Left ventricle myocardium inferior (tissue), 1 donor: ENCODE results near the gene HOXC10. TPM values are rescaled to one million over a fixed set of nuclear protein-coding genes. Genes with fewer than 3 reads are reported as not detected.

Experiments
- DNase-seq: peaks from one replicate; pipeline ENCODE4 v3.0.0-alpha.2; 2020
- H3K27ac ChIP-seq: fragments of 200-600 bp; replicated peaks from 2 replicates; pipeline ENCODE4 v1.8.0; 2021
- H3K27me3 ChIP-seq: fragments of 200-600 bp; 2 replicates; pipeline ENCODE4 v1.8.0; 2021; ENCODE audit warnings: low read depth
- H3K36me3 ChIP-seq: fragments of 200-600 bp; 2 replicates; pipeline ENCODE4 v1.8.0; 2021
- H3K4me1 ChIP-seq: fragments of 200-600 bp; 2 replicates; pipeline ENCODE4 v1.8.0; 2021
- H3K4me3 ChIP-seq: fragments of 200-600 bp; 2 replicates; pipeline ENCODE4 v1.8.0; 2021; ENCODE audit warnings: mild to moderate bottlenecking, moderate library complexity
- H3K9me3 ChIP-seq: fragments of 200-600 bp; replicated peaks from 2 replicates; pipeline ENCODE4 v1.8.0; 2021
- CTCF ChIP-seq: fragments of 200-600 bp; IDR thresholded peaks from 2 replicates; pipeline ENCODE4 v1.8.0; 2021; ENCODE audit warnings: antibody characterized with exemption, mild to moderate bottlenecking, borderline replicate concordance
- intact Hi-C: fragments of 100-400 bp; cut with micrococcal nuclease; formaldehyde crosslinking; loops from one replicate; pipeline ENCODE4 v1.11.0; 2022
- long read RNA-seq: library from polyadenylated mRNA; unstranded; transcript quantifications from one replicate; pipeline ENCODE4 v2.0.0, GENCODE V29; 2021
- total RNA-seq: library from RNA; stranded (reverse); fragmentation: NEBNext Ultra II Directional; extraction: Animal tissue kit (Norgen Biotek cat#: 25700); gene quantifications from one replicate; pipeline ENCODE4 v1.2.1, GENCODE V29; 2021
- donor health status: DM: no; HTN: yes; CAD: no; lungs with severe emphysema.

The HOXC10 gene
- not detected for total RNA-seq
- long read RNA-seq: 0 reads

GRCh38 chr12:53984901-53985691 lies at the start of gene HOXC10:
Gene HOXC10, plus strand, starts transcription at chr12:53985146. Its CDS starts 114 bp downstream, at chr12:53985260.
- Histone ChIP-seq H3K4me3 (peak within 1 kb of the TSS; percentile 36), H3K9me3 (no peaks in the 10 kb centered on the region), H3K27ac (no peak within 1 kb of the TSS), H3K27me3 (peaks cover 100% of the 10 kb centered on the region), H3K4me1 (peaks cover 25% of the 10 kb centered on the region), H3K36me3 (no peaks in the 10 kb centered on the region)
- DNase-seq: peak; percentile 59
- intact Hi-C loops: no loop called here
- peak; percentile 50 for TF ChIP-seq CTCF

- H3K4me3 ChIP-seq: peak overlapping the region; percentile 31
- intact Hi-C loops: no loop called here
Measured at GRCh38 chr12:53935383-53936341, 49.3 kb upstream of the HOXC10 start.

GRCh38 chr12:53937099-53937498 lies 47.8 kb upstream of the HOXC10 start:
- DNase-seq: no peak
- intact Hi-C loops: no loop called here
- Histone ChIP-seq H3K27ac (no peak overlapping the region), H3K9me3 (no peaks in the 10 kb centered on the region), H3K4me1 (peaks cover 20% of the 10 kb centered on the region), H3K36me3 (no peaks in the 10 kb centered on the region), H3K27me3 (peaks cover 100% of the 10 kb centered on the region), H3K4me3 (no peak overlapping the region)
- TF ChIP-seq CTCF: no peak

More at GRCh38 chr12:53935383-53936341, 49.3 kb upstream of the HOXC10 start:
- Histone ChIP-seq H3K9me3 (no peaks in the 10 kb centered on the region), H3K27me3 (peaks cover 100% of the 10 kb centered on the region), H3K27ac (no peak overlapping the region), H3K4me1 (peaks cover 20% of the 10 kb centered on the region), H3K36me3 (no peaks in the 10 kb centered on the region)
- no peak for TF ChIP-seq CTCF
- no peak for DNase-seq

- Histone ChIP-seq H3K27me3 (peaks cover 100% of the 10 kb centered on the region), H3K36me3 (no peaks in the 10 kb centered on the region), H3K27ac (no peak overlapping the region), H3K4me3 (no peak overlapping the region), H3K4me1 (peaks cover 20% of the 10 kb centered on the region), H3K9me3 (no peaks in the 10 kb centered on the region)
- no peak for DNase-seq
- intact Hi-C loops: no loop called here
- no peak for TF ChIP-seq CTCF
Measured at GRCh38 chr12:53937596-53938325, 47.2 kb upstream of the HOXC10 start.
